ENCODE data around the gene GRXCR2.

DNA sequence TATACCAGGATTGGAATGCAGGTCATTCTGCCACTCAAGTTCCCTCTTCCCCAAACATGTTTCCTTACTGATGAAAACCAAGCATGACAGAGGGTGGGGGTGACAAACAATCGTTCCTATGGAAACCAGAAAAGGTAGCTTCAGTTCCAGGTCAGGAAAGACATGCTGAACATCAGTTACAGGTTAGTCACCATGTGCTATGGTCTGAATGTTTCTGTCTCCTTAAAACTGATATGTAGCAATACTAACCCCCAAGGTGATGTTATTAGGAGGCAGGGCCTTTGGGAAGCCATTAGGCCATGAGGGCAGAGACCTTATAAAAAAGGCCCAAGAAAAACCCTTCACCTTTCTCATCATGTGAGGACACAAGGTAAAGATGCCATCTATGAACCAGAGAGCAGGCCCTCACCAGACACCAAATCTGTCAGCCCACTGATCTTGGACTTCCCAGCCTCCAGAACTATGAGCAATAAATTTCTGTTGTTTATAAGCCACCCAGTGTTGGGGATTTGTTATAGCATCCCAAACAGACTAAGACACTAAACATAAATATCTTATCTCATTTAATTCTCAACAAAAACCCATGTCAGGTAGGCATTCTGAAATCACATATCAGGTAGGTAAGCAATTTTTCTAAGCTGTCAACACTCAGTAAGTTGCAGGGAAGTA lies 47.9 kb upstream of the GRXCR2 start:
- TF ChIP-seq, protein P1, sequence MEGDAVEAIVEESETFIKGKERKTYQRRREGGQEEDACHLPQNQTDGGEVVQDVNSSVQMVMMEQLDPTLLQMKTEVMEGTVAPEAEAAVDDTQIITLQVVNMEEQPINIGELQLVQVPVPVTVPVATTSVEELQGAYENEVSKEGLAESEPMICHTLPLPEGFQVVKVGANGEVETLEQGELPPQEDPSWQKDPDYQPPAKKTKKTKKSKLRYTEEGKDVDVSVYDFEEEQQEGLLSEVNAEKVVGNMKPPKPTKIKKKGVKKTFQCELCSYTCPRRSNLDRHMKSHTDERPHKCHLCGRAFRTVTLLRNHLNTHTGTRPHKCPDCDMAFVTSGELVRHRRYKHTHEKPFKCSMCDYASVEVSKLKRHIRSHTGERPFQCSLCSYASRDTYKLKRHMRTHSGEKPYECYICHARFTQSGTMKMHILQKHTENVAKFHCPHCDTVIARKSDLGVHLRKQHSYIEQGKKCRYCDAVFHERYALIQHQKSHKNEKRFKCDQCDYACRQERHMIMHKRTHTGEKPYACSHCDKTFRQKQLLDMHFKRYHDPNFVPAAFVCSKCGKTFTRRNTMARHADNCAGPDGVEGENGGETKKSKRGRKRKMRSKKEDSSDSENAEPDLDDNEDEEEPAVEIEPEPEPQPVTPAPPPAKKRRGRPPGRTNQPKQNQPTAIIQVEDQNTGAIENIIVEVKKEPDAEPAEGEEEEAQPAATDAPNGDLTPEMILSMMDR (IDR thresholded peaks at IDR 0.05): no peak
- TF ChIP-seq EZH2 (IDR thresholded peaks at IDR 0.05): no peak
- no peak for TF ChIP-seq EZH2phosphoT487 (IDR thresholded peaks at IDR 0.05)
